Measurements from ENCODE around the gene SLC37A2. TPM values are rescaled to one million over a fixed set of nuclear protein-coding genes. Genes with fewer than 3 reads are reported as not detected.

SLC37A2 gene
- total RNA-seq, 1 donor, result 1.7 TPM

DNA sequence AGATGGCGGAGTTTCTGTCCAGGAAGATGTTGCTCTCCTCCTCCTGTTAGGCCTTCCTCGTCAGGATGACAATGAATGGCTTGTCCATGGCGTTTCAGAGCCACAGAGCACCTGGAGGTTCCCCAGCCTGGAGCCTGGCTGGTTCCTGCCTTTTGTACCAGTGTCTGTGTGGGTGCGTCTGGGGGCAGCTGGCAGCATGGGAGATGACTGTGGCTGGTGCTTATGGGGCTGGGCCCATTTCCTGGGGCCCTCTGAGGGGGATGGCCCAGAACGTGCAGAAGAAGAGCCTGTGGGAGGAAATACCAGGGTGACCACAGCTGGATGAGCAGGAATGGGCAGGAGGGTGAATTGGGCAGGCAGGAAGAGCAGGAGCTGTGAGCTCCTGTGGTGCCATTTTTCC is 6.7 kb downstream of the SLC37A2 start:
- peak; percentile 36 for DNase-seq (ENCODE audit: low read depth)
- H3K4me3 ChIP-seq (ENCODE audit: low read depth, low read length), result no peak overlapping the region
- TF ChIP-seq, protein P1, sequence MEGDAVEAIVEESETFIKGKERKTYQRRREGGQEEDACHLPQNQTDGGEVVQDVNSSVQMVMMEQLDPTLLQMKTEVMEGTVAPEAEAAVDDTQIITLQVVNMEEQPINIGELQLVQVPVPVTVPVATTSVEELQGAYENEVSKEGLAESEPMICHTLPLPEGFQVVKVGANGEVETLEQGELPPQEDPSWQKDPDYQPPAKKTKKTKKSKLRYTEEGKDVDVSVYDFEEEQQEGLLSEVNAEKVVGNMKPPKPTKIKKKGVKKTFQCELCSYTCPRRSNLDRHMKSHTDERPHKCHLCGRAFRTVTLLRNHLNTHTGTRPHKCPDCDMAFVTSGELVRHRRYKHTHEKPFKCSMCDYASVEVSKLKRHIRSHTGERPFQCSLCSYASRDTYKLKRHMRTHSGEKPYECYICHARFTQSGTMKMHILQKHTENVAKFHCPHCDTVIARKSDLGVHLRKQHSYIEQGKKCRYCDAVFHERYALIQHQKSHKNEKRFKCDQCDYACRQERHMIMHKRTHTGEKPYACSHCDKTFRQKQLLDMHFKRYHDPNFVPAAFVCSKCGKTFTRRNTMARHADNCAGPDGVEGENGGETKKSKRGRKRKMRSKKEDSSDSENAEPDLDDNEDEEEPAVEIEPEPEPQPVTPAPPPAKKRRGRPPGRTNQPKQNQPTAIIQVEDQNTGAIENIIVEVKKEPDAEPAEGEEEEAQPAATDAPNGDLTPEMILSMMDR (IDR thresholded peaks at IDR 0.05; ENCODE audit: insufficient read depth, low read depth, low read length), result no peak

DNA sequence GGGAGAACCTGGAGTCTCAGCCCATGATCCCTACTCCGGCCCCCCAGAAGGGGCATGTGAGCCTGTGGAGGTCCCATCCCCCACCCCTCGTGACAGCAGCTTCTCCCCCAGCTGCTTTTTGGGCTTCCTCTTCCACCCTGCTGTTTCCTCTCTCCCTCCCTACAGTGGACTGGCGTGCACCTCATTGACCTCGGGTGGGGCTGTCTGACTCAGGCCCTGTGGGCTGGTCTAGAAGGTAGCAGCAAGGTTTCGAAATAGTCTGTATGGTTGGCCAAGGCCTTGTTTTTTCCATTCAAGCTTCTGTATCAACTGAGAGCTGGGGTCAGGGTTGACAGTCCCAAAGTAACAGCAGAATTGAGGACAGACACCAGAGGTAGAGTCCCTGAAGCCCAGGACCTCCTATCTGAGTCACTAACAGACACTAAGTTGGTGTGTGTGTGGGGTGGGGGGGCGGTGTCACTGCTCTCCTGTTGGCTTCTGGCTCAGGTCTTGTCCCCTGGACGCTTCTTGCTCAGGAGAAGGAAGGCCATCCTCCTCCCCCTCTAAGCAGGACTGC is 7.7 kb downstream of the SLC37A2 start:
- TF ChIP-seq, protein P1 (IDR thresholded peaks at IDR 0.05; ENCODE audit: insufficient read depth, low read depth, low read length), result no peak
- no peak overlapping the region for H3K4me3 ChIP-seq (ENCODE audit: low read depth, low read length)

DNA sequence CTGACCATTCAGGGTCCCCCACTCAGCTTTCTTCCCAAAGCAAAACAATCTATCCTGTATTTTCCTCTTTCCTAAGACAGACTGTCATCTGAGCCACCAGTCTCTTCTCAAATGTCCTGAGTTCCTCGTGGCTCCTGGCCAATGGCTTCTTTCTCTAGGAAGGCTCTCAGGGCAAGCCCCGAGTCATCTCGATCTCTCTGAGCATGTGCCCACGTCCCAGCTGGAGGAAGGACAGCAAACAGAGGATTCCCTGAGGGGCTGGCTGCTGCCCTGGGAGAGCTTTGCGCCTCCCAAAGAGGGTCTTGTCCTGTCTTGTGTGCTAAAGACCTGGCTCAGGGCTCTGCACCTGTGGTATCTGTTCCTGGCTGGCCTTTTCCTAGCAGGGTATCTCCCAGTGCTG is 8.3 kb downstream of the SLC37A2 start:
- DNase-seq (ENCODE audit: low read depth), result no peak
- TF ChIP-seq, protein P1 (IDR thresholded peaks at IDR 0.05; ENCODE audit: insufficient read depth, low read depth, low read length), result no peak
- H3K4me3 ChIP-seq (ENCODE audit: low read depth, low read length), result no peak overlapping the region

More for the DNA sequence above, 7.7 kb downstream of the SLC37A2 start:
- DNase-seq (ENCODE audit: low read depth), result peak; percentile 80

DNA sequence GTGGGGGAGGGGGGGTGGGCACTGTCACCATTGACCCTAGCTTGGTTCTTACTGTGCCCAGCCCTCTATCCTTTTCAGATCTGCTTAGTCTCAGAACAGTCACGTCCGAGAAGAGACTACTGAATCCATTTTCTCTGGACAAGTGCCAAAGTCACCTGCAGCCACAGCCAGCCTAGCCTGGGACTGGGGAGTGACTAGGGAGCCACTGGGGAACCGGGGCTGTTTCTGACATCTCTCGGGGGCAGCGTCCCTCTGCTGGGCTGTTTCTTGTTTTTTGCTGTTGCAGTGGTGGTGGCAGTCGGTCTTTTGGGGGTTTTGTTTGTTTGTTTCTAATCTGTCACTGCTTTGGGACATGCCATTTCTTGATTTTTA is 8.7 kb downstream of the SLC37A2 start:
- H3K4me3 ChIP-seq (ENCODE audit: low read depth, low read length), result no peak overlapping the region
- no peak for DNase-seq (ENCODE audit: low read depth)
- TF ChIP-seq, protein P1 (IDR thresholded peaks at IDR 0.05; ENCODE audit: insufficient read depth, low read depth, low read length), result no peak

DNA sequence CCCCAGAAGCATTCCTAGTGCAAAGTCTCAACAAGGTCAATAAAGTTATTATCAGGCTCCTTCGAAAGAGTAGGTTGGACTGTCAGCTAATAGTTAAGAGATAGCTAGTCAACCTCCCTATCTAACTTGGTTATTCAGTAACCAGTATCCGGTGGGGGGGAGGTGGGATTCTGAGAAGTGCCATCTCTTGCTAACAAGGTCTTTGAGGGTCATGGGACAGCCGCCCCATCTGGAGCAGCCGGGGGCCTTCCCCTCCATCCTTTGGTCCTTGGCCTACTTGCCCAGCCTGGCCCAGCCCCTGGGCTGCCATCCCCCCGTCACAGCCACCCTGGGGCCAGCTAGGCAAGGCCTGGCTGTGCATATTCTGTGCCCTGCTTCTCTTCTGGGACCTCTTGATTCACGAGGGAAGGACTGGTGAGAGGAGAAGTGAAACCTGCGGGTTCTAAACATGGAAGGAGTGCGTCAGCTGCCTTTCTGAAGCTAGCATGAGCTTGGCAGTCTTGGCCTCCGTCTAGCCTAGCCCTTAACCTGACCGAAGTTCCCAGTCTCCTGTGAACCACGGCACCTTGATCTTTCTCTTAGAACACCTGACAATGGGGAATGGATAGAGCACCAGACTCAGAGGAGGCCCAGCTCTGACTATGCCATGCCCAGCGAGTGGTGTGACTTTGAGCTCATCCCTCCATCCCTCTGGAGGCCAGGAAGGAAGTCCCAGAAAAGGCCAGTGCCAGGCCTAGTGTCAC is 9.3 kb downstream of the SLC37A2 start:
- TF ChIP-seq, protein P1 (IDR thresholded peaks at IDR 0.05; ENCODE audit: insufficient read depth, low read depth, low read length), result no peak
- DNase-seq (ENCODE audit: low read depth), result no peak
- H3K4me3 ChIP-seq (ENCODE audit: low read depth, low read length), result no peak overlapping the region

DNA sequence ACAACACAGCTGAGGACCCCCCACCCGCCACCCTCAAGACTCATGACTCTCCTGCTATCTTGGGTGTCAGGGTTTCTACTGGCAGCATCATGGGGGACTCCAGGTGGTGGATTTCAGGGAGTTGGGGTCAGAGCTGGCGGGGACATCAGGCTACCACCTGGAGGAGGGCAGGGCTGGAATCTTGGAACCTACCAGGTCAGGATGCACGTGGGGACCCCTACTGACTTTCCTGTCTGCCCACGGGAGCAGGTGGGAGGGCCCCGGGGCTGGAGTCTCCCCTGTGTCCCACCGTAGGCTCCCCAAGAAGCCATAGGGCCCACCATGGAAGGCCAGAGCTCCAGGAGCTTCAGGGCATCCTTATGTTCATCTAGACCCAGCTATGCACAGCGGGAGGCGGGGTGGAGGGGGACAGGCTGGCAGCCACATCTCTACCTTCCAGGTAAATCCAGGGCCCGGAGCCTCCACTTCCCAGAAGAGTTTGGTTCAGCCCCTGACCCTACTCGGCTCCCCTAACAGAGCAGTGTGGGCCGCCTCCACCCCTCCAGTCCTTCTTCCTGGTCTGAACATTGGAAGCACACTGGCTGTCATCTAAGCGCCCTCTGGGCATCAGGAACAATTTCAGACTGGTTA is 10.0 kb downstream of the SLC37A2 start:
- no peak for DNase-seq (ENCODE audit: low read depth)
- H3K4me3 ChIP-seq (ENCODE audit: low read depth, low read length), result no peak overlapping the region
- TF ChIP-seq, protein P1 (IDR thresholded peaks at IDR 0.05; ENCODE audit: insufficient read depth, low read depth, low read length), result no peak

All from fibroblast of villous mesenchyme (primary cell).